Stimulated activated effector memory CD8-positive, alpha-beta T cell treated with anti-CD3 and anti-CD28 coated beads, Interleukin-12 subunit alpha, Interleukin-12 subunit beta, amount 100 ng/mL, for 72 hours (primary cell): ENCODE data around the gene ADGRG3.

Source experiments
- ATAC-seq: fragments of 150-1000 bp; cut with Tn5 transposase; 2 replicates; pipeline ENCODE4 v1.10.0; 2021
- DNase-seq, 2 donors: peaks; one replicate each; pipeline ENCODE4 v3.0.0; 2021 to 2022; ENCODE audit warnings: low spot score in 2 of 2
- H3K27ac Mint-ChIP-seq: one replicate; pipeline ENCODE4 v1.8.0; 2022; ENCODE audit warnings: mild to moderate bottlenecking, mixed read lengths
- H3K36me3 Mint-ChIP-seq: one replicate; pipeline ENCODE4 v1.8.0; 2022; ENCODE audit warnings: mild to moderate bottlenecking, mixed read lengths
- H3K4me1 Mint-ChIP-seq: one replicate; pipeline ENCODE4 v1.8.0; 2022; ENCODE audit warnings: mixed read lengths
- H3K4me3 Mint-ChIP-seq: one replicate; pipeline ENCODE4 v1.8.0; 2022; ENCODE audit warnings: mild to moderate bottlenecking, mixed read lengths
- H3K9me3 Mint-ChIP-seq: one replicate; pipeline ENCODE4 v1.8.0; 2022; ENCODE audit warnings: mixed read lengths

The ADGRG3 gene

DNA sequence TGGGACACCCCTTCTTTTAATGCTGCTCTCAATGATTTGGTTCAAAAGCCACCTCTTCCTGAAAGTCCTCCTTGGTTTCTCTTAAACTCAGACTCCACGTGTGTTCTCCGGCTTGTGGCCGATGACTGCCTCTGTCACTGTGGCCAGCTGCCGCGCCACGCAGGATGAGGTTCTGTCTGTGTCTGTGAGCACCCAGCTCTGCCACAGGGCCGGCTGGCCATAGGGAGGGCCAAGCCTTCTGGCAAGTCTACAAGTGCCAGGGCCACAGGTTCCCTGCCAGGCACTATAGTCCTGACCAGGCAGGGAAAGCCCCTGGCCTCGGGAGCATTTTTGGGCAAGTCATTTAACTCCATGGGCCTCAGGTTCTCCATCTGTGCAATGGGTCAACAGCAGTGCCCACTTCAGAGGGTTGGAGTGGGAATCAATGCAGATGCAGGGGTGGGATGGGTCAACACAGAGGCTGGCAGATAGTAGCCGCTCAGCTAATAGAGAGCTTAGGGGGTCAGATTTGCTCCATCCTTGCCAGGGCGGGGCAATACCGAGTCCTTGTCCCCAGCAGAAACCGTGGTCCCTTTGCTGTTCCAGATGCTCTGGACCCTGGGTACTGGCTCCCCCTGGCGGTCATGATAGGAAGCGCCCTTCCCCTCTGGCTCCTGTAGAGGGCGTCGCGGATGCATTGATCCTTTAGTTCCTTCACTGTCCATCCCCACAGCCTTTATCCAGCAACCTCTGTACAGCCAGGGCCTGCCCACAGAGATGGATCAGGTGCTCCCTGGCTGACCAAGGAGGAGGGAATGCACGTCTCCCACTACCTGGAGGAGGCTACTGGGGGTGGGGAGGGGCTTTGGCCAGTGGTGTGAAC, 19.3 kb upstream of the ADGRG3 start:
- Mint-ChIP-seq H3K4me1 (peaks cover 69% of the 10 kb centered on the region), H3K36me3 (peaks cover 73% of the 10 kb centered on the region), H3K9me3 (no peaks in the 10 kb centered on the region), H3K27ac (peak overlapping the region; percentile 93), H3K4me3 (peak overlapping the region; percentile 66)
- DNase-seq = peak; percentile 89 to 99
- ATAC-seq = peak; percentile 78

DNA sequence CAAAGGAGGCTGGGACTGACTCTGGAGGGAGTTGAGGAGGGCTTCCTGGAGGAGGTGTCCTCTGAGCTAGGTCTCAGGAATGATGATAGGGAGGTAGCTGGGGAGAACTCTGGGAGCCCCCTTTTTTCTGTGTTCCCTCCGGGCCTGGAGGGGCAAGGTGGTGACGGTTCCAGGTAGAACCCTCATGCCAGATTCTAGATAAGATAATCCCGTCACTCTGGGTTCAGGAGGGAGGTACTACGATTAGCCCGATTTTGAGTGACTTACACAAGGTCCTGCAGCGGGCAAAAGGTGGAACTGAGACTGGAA, 18.7 kb upstream of the ADGRG3 start:
- Mint-ChIP-seq H3K36me3 (peaks cover 78% of the 10 kb centered on the region), H3K4me3 (peak overlapping the region; percentile 66), H3K4me1 (peaks cover 72% of the 10 kb centered on the region), H3K9me3 (no peaks in the 10 kb centered on the region), H3K27ac (peak overlapping the region; percentile 93)
- no peak for ATAC-seq
- no peak for DNase-seq

DNA sequence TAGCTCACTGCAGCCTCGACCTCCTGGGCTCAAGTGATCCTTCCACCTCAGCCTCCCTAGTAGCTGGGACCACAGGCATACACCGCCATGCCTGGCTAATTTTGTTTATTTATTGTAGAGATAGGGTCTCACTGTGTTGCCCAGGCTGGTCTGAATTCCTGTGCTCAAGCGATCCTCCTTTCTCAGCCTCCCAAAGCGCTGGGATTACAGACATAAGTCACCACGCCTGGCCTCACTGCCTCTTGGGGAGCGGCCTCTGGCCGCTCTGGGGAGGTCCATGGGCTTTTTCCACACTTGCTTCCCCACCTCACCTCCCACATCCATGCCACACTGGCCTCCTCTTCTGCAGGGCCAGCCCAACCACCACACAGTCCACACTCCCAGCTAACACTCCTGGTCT, 18.3 kb upstream of the ADGRG3 start:
- Mint-ChIP-seq H3K4me3 (peak overlapping the region; percentile 35), H3K9me3 (no peaks in the 10 kb centered on the region), H3K4me1 (peaks cover 72% of the 10 kb centered on the region), H3K36me3 (peaks cover 82% of the 10 kb centered on the region), H3K27ac (no peak overlapping the region)
- DNase-seq = no peak
- no peak for ATAC-seq

DNA sequence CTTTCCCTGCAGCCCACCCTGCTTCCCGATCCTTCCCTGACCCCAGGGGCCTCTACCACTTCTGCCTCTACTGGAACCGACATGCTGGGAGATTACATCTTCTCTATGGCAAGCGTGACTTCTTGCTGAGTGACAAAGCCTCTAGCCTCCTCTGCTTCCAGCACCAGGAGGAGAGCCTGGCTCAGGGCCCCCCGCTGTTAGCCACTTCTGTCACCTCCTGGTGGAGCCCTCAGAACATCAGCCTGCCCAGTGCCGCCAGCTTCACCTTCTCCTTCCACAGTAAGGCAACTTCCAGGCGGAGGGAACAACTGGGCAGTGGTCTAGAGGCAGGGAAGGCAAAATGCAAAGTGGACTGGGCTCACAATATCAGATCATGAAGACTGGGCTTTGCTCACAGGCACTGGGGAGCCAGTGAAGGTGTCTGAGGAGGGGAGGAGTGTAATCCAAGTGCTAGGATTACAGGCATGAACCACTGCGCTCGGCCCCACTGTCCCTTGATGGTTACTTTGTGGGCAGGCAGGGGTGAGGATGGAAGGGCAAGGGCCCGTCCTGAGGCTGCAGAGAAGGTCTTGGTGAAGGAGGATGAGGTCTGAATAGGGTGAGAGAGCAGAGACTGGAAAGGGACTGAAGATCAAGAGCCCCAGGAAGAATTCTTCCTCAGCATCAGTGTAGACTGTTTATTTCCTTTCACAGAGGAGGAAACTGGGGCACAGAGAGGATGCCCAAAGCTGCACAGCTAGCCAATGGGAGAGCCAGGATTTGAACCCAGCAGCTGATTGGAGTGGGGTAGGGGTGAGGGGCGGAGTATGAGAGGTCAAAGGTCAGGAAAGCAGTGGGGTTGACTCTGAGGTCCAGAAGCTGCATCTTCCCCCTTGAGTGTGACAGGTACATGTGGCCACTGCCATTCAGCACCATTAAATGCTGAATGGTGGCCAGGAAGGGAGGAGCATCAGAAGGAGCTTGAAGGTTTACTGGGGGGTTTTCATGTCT, 16.5 kb upstream of the ADGRG3 start:
- H3K4me3 Mint-ChIP-seq = peak overlapping the region; percentile 31
- DNase-seq (no peak), ATAC-seq (peak; percentile 36)
- H3K27ac Mint-ChIP-seq = peak overlapping the region; percentile 89
- H3K9me3 Mint-ChIP-seq = no peaks in the 10 kb centered on the region
- H3K36me3 Mint-ChIP-seq = peaks cover 98% of the 10 kb centered on the region
- peaks cover 80% of the 10 kb centered on the region for H3K4me1 Mint-ChIP-seq

DNA sequence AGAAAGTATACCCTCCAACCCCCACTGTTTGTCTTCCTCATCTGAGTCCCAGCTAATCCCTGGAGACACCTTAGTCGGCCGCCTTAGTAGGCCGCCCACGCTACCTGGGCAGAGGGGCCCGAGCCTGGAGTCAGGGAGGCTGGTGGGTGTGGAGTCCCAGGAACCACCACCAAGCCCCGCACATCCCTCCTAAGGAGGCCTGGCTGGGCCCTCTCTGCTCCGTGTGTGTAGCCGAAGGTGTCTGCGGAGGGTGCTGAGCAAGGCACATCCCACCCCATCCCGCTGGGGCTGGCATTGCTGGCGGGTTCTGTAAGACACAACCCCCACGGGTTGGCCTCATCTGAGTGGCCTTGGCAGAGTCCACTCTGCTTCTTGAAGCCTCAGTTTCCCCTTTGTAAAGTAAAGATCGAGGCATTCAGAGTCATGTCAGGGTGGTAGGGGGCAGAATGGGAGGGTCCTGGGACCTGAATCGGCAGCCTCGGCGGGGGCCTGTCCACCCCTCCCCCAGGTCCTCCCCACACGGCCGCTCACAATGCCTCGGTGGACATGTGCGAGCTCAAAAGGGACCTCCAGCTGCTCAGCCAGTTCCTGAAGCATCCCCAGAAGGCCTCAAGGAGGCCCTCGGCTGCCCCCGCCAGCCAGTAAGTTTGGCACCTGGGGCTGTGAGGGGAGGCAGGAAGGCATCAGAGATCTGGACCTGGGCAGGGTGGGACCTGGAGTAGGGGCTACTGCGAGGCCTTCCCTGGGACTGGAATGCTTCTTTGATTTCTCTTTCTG, 15.2 kb upstream of the ADGRG3 start:
- no peak for ATAC-seq

DNA sequence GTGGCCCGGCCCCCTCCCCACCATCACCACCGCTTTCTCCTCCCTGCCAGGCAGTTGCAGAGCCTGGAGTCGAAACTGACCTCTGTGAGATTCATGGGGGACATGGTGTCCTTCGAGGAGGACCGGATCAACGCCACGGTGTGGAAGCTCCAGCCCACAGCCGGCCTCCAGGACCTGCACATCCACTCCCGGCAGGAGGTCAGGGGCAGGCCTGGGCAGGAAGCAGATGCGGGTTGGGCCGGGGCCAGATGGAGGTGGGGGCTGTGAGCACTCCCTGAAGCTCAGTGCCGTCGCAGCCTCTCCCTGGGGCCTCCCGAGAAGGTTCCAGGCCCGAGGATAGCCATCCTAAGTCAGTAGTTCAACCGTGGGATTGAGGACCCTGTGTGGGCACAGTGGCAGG, 14.2 kb upstream of the ADGRG3 start:
- DNase-seq (no peak), ATAC-seq (no peak)
- Mint-ChIP-seq H3K9me3 (no peaks in the 10 kb centered on the region), H3K27ac (peak overlapping the region; percentile 91), H3K4me1 (peaks cover 74% of the 10 kb centered on the region), H3K4me3 (peak overlapping the region; percentile 35), H3K36me3 (peaks cover 98% of the 10 kb centered on the region)

More for the DNA sequence above, 15.2 kb upstream of the ADGRG3 start:
- no peaks in the 10 kb centered on the region for H3K9me3 Mint-ChIP-seq
- peaks cover 75% of the 10 kb centered on the region for H3K4me1 Mint-ChIP-seq
- peak overlapping the region; percentile 35 for H3K4me3 Mint-ChIP-seq
- no peak for DNase-seq
- peaks cover 98% of the 10 kb centered on the region for H3K36me3 Mint-ChIP-seq
- peak overlapping the region; percentile 91 for H3K27ac Mint-ChIP-seq

DNA sequence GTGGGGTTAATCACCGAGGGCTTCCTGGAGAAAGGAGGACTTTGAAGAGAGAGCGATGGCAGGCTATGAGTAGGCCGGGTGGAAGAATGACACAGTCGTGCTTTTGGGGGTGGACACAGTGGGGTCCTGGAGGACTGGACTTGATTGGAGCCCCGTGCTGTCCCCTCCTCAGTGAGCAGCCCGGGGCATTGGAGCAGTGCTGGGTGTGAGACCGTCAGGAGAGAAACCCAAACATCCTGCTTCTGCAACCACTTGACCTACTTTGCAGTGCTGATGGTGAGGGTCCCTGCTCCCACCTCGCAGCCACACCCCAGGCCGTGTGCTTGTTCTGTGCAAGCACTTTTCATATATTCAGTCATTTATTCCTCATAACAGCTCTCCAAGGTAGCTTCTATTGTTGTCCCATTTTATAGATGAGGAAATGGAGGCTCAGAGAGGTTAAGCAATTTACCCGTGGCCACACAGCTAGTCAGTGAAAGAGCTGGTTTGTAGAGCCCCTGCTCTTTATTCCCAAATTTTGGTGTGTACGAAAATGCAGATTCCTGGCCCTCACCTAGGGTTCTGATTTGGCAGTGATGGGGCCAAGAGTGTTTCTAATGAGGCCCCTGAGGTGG, 11.7 kb upstream of the ADGRG3 start:
- H3K4me3 Mint-ChIP-seq = no peak overlapping the region
- H3K4me1 Mint-ChIP-seq = peaks cover 71% of the 10 kb centered on the region
- peaks cover 94% of the 10 kb centered on the region for H3K36me3 Mint-ChIP-seq
- no peak for ATAC-seq
- peak overlapping the region; percentile 74 for H3K27ac Mint-ChIP-seq
- H3K9me3 Mint-ChIP-seq = no peaks in the 10 kb centered on the region
- DNase-seq = no peak

DNA sequence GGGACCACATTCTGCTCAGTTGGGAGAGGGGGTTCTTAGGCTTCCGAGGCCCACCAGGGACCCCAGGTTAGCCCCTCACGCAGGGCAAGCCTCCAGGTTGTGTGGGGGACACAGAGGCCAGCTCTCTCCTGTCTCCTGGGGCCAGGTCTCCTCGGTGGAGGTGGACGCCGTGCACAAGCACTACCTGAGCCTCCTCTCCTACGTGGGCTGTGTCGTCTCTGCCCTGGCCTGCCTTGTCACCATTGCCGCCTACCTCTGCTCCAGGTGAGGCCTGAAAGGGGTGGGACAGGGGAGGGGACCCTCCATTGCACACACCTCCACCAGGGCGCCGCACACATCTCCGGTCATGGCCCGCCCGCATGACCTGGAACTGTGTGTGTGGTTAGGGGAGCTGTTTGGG, 10.9 kb upstream of the ADGRG3 start:
- Mint-ChIP-seq H3K9me3 (no peaks in the 10 kb centered on the region), H3K27ac (peak overlapping the region; percentile 74), H3K4me1 (peaks cover 63% of the 10 kb centered on the region), H3K36me3 (peaks cover 94% of the 10 kb centered on the region), H3K4me3 (no peak overlapping the region)
- no peak for DNase-seq
- ATAC-seq = no peak

DNA sequence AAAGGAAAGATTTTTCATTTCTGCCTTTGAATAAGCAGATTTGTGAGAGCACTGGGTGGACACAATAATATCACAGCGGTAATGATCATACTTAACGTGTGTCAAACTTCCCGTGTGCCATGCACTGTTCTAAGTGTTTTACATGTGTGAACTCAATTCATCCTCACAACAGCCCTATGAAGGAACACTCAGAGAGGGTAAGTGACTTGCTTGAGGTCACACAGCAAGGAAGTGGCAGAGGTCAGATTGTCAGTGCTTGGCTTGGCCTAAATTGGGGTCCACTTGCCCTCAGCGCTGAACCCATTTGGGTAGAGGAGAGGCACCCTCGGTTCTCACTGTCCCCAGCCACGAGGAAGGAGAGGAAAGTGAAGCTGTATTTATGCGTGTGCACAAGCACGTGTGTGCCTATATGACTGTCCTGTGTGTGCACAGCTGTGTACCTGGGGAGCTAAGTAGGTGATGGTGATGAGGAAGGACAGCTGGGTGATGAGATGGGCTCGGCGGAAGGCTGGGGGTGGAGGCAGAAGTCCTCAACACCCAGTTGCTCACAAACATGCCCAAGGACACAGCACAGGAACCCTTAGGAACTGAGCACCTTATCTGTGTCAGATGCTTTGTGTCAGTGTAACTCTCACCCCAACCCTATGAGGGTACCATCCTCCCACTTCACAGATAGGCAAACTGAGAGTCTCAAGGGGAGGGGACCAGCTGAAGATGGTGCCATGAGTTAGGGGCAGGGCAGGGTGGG, 9.8 kb upstream of the ADGRG3 start:
- no peak for DNase-seq
- no peaks in the 10 kb centered on the region for H3K9me3 Mint-ChIP-seq
- H3K4me3 Mint-ChIP-seq = no peak overlapping the region
- ATAC-seq = no peak
- H3K27ac Mint-ChIP-seq = peak overlapping the region; percentile 85
- peaks cover 95% of the 10 kb centered on the region for H3K36me3 Mint-ChIP-seq
- peaks cover 57% of the 10 kb centered on the region for H3K4me1 Mint-ChIP-seq

DNA sequence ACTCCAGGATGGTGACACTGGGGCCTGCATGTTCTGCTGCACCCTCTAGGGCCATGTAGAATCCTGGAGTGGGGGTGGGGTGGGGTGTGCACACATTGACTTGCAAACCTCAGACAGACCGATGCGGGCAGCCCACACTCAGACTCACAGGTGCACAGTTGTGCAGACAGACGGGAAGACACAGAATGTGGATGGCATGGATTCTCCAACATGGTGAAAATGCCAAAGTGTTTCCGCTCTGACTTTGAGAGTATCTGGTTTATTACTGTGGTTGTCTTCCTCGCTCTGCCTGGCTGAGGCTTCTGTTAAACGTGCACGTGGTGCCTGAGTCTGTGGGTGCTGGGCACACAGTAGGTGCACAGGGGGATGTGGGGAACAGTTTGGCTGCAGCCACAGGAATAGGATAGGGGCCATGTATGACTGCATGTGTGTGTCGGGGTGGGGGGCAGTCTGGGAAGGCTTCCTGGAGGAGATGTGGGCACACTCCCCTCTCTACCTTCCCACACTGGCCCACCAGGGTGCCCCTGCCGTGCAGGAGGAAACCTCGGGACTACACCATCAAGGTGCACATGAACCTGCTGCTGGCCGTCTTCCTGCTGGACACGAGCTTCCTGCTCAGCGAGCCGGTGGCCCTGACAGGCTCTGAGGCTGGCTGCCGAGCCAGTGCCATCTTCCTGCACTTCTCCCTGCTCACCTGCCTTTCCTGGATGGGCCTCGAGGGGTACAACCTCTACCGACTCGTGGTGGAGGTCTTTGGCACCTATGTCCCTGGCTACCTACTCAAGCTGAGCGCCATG, 9.0 kb upstream of the ADGRG3 start:
- no peak overlapping the region for H3K4me3 Mint-ChIP-seq
- H3K9me3 Mint-ChIP-seq = no peaks in the 10 kb centered on the region
- H3K36me3 Mint-ChIP-seq = peaks cover 95% of the 10 kb centered on the region
- no peak for ATAC-seq
- H3K27ac Mint-ChIP-seq = peak overlapping the region; percentile 85
- peaks cover 49% of the 10 kb centered on the region for H3K4me1 Mint-ChIP-seq
- DNase-seq = no peak

DNA sequence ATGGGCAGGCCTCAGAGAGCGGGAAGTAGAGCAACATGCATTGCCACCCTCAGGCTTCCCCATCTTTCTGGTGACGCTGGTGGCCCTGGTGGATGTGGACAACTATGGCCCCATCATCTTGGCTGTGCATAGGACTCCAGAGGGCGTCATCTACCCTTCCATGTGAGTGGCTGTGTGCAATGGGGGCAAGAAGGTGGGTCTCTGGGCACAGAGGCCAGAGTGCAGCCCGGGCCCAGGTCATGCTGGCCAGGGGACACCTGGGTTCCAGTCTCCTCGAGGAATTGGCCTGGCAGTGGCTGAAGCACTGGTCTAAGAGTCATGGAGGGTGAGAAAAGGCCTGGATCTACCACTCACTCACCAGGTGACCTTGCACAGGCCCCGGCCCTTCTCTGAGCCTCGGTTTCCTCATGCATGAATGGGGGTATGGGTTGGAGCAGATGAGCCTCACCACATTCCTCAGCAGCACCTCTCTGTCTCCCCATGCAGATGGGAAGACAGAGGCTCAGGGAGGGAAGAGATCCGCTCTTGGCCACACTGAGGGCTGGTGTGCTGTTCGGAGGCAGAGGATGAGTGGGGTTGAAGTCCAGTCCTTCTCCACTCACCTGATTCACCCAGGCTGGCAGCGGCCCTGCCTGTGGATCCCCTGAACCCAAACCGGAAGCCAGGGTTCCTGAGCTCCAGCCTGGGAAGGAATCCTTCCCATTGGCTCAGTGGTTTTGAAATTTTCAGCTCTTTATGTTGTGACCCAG, 7.2 kb upstream of the ADGRG3 start:
- Mint-ChIP-seq H3K4me3 (no peak overlapping the region), H3K36me3 (peaks cover 94% of the 10 kb centered on the region), H3K4me1 (peaks cover 38% of the 10 kb centered on the region), H3K9me3 (no peaks in the 10 kb centered on the region), H3K27ac (no peak overlapping the region)
- ATAC-seq (no peak), DNase-seq (no peak)

DNA sequence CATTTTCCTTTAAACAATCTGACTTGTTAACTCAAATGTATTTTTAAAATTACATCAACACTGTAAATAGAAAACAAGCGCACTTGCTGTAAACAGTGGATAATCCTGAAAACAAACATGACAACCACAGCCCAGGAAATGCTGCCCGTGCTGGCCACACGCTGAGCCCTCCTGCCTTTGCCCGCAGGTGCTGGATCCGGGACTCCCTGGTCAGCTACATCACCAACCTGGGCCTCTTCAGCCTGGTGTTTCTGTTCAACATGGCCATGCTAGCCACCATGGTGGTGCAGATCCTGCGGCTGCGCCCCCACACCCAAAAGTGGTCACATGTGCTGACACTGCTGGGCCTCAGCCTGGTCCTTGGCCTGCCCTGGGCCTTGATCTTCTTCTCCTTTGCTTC, 6.6 kb upstream of the ADGRG3 start:
- peaks cover 87% of the 10 kb centered on the region for H3K36me3 Mint-ChIP-seq
- H3K4me3 Mint-ChIP-seq = no peak overlapping the region
- peaks cover 32% of the 10 kb centered on the region for H3K4me1 Mint-ChIP-seq
- peak overlapping the region; percentile 87 for H3K27ac Mint-ChIP-seq
- DNase-seq (no peak), ATAC-seq (no peak)
- H3K9me3 Mint-ChIP-seq = no peaks in the 10 kb centered on the region
